ENCODE data around the gene EXOC6. TPM values are rescaled to one million over a fixed set of nuclear protein-coding genes. Genes with fewer than 3 reads are reported as not detected.
"Not testable (repeated sequence)": the region's sequence is repeated elsewhere in the genome, so short reads cannot be mapped to it uniquely, and the experiment has no call there.

EXOC6 gene
- total RNA-seq, 4 donors from 2014 or later: 9.8 to 25.9 (median 10.9) TPM

- no peak for ATAC-seq (ENCODE audit: low FRiP score)
Observed at GRCh38 chr10:92929896-92930295, 81.6 kb downstream of the EXOC6 start.

GRCh38 chr10:92931597-92931996 lies 83.3 kb downstream of the EXOC6 start:
- no peak for ATAC-seq (ENCODE audit: low FRiP score)

More at GRCh38 chr10:92929896-92930295, 81.6 kb downstream of the EXOC6 start:
- DNase-seq (ENCODE audit: low spot score): no peak
- no peak for TF ChIP-seq CTCF (IDR thresholded peaks at IDR 0.05)

GRCh38 chr10:92937876-92938275 lies 89.6 kb downstream of the EXOC6 start:
- DNase-seq (ENCODE audit: low spot score): no peak
- no peak for ATAC-seq (ENCODE audit: low FRiP score)
- TF ChIP-seq CTCF (IDR thresholded peaks at IDR 0.05): no peak

More at GRCh38 chr10:92931597-92931996, 83.3 kb downstream of the EXOC6 start:
- no peak for DNase-seq (ENCODE audit: low spot score)
- no peak for TF ChIP-seq CTCF (IDR thresholded peaks at IDR 0.05)

- ATAC-seq (ENCODE audit: low FRiP score): no peak
Observed at GRCh38 chr10:92938841-92939240, 90.5 kb downstream of the EXOC6 start.

GRCh38 chr10:92942226-92942625 lies 93.9 kb downstream of the EXOC6 start:
- no peak for ATAC-seq (ENCODE audit: low FRiP score)
- TF ChIP-seq CTCF (IDR thresholded peaks at IDR 0.05): no peak

More at GRCh38 chr10:92938841-92939240, 90.5 kb downstream of the EXOC6 start:
- DNase-seq (ENCODE audit: low spot score): no peak
- no peak for TF ChIP-seq CTCF (IDR thresholded peaks at IDR 0.05)

GRCh38 chr10:92946491-92946890 lies 98.2 kb downstream of the EXOC6 start:
- ATAC-seq (ENCODE audit: low FRiP score): no peak
- DNase-seq (ENCODE audit: low spot score): no peak
- TF ChIP-seq CTCF (IDR thresholded peaks at IDR 0.05): no peak

More at GRCh38 chr10:92942226-92942625, 93.9 kb downstream of the EXOC6 start:
- DNase-seq (ENCODE audit: low spot score): no peak

GRCh38 chr10:92952573-92952972 lies 104.3 kb downstream of the EXOC6 start:
- ATAC-seq (ENCODE audit: low FRiP score); DNase-seq (ENCODE audit: low spot score): not testable (repeated sequence)

Measured in omental fat pad (tissue), 4 donors.